Activated CD8-positive, alpha-beta memory T cell treated with anti-CD3 and anti-CD28 coated beads for 48 hours (primary cell): ENCODE results near the gene EMD.
"Not testable (repeated sequence)": the region's sequence is repeated elsewhere in the genome, so short reads cannot be mapped to it uniquely, and the experiment has no call there.

ENCODE experiments used
- DNase-seq, 3 experiments: peaks; one replicate each; pipeline ENCODE4 v3.0.0-alpha.2; 2020; ENCODE audit warnings: low read depth in 2 of 3, low spot score in 2 of 3

EMD gene

DNA sequence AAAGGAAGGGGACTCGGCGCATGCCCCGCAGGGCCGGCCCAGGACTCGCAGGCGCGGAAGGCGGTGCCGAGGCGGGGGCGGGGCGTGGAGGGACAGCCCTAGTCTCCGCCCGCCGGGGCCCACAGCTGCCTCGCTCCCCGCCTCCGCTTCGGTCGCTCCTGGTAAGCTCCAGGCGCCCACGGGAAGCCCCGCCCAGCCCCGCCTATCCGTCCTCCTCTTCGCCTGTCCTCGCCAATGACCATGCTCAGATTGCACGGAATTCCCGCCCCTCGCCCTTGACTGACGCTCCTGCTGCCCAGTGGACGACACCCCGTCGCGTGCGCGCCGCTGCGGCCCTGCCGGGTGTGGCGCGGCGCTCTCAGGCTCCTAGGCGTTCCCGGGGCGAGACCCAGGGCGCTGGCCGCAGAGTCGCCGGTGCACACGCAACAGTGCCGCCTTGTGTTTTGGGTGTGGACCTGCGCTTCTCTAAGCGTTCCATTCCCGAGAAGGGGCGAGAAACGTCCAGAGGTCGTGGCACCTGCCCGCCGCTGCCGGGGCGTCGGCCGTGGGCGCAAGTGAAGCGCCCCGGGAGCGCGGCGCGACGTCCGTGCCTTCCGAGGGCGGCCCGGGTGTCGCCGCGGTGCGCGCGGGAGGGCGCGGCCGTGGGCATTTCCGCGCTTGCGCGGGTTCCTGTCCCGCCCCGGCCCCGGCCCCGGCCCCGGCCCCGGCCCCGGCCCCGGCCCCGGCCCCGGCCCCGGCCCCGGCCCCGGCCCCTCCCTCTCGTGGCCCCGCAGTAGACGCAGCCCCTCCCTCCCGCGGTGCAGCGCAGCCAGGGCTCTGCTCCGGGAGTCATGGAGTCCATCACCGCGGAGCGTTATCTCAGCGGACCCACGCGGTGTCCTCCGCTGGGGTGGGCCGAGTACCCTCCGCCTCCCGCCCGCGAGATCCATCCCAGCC is 11.0 kb downstream of the EMD start:
- not testable (repeated sequence) for DNase-seq

DNA sequence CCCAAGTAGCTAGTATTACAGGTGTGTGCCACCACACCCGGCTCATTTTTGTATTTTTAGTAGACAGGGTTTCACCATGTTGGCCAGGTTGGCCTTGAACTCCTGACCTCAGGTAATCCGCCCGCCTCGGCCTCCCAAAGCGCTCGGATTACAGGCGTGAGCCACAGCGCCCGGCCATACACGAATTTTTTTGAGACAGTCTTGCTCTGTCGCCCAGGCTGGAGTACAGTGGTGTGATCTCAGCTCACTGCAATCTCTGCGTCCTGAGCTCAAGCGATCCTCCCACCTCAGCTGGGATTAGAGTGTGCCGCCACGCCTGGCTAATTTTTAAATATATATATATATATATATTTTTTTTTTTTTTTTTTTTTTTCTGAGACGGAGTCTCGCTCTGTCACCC is 17.3 kb downstream of the EMD start:
- not testable (repeated sequence) for DNase-seq

DNA sequence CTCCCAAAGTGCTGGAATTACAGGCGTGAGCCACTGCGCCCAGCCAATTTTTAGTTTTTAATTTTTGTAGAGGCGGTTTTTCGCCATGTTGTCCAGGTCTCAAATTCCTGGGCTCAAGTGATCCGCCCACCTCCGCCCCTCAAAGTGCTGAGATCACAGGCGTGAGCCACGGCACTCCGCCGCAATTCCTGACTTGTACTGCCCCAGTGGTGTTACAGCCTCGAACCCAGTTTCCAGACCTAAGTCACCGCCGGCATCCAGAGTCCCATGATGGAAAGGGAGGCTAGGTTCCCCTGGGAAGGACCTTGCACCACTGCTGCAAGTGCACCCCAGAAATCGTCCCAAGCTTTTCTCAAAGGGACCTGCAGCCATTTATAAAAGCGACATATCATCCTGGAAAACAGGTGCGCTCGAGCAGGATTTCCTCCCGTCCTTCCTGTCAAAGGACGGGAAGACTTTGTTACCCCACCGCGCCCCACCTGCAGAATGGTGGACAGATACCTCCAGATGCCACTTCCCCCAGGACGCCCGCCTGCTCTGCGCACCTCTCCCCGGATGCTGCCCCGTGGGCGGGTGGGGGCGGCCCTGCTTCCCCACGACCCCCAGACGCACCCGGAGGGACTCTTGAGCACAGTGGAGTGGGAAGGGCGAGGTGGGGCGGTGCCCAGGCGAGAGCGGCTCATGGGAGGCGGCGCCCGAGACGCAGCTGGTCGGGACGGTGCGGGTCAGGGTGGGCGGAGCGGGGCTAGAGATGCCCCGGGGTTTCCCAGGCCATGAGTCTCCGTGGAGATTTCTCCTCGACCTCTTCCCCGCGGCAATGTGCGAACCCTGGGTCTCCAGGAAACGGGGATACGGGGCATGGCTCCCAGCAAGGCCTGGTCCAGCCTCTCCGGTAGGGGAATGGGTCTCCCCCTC is 18.1 kb downstream of the EMD start:
- DNase-seq = no peak

DNA sequence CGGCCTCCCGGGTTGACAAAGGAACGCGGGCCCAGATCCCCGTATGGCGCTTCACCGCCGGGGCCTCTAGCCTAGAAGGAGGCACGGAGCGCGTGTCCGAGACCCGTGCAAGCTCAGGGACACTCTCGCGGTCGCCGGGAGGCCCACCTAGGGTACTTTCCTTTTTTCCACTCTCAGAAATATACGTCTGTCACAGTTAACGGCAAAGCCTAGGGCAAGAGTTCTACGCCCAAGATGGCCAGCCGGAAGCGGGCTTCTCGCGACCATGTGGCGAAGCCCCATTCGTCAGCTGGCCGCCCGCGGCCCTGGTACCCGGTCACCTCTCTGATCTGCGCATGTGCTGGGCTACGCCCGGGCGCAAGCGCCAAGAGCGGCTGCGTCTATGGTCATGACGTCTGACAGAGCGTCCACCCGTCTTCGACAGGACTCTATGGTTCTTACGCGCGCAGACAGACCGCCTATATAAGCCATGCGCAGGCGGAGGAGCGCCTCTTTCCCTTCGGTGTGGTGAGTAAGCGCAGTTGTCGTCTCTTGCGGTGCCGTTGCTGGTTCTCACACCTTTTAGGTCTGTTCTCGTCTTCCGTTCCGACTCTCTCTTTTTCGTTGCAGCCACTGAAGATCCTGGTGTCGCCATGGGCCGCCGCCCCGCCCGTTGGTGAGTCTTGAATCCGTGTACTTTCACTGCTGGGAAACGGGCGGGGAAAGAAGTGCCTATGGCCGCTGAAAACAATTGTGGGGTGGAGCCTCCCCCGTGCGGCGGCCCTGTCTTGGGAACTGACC is 19.0 kb downstream of the EMD start, which contains the start of gene RPL10:
Gene RPL10 (plus strand): TSS at position 490 of the 780 bp plus-strand sequence. CDS start 143 bp downstream, at position 633.
- peak in 2 of 3 experiments; percentile 61 to 76 for DNase-seq

DNA sequence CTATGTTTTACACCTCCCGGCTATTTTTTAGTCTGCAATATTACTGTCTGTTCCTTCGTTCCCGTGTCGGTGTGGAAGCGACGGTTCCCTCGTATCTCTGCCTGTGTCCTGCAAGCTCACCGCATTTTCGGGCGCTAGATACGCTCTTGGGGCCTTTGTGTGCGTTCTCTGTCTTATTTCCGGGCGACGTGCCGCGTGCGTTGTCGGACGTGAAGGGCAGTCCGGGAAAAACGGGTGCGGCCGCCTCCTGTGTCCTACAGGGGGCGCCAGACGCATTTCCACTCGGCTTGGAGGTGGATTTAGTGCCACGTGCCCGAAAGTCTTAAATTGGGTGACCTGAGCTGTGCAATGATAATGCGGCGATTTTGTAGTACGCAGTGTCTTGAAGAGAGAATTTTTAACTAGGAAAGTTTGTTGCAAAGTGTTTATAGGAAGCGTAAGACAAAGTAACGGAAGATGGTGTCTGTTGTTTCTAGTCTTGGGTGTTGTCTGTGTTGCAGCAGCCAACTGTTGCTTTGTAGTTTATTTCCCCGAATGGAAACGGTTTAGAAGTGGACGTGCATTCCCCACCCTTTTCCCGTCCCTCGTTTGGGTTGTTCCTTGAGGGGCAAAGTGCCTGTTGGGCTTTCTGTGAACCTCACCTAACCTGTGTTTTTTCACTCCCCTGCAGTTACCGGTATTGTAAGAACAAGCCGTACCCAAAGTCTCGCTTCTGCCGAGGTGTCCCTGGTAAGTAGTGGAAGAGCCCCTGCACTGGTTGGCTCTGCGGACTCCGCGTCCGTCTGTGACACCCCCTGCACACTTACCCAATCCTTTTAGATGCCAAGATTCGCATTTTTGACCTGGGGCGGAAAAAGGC is 19.8 kb downstream of the EMD start:
- peak in 1 of 3 experiments; percentile 56 for DNase-seq

DNA sequence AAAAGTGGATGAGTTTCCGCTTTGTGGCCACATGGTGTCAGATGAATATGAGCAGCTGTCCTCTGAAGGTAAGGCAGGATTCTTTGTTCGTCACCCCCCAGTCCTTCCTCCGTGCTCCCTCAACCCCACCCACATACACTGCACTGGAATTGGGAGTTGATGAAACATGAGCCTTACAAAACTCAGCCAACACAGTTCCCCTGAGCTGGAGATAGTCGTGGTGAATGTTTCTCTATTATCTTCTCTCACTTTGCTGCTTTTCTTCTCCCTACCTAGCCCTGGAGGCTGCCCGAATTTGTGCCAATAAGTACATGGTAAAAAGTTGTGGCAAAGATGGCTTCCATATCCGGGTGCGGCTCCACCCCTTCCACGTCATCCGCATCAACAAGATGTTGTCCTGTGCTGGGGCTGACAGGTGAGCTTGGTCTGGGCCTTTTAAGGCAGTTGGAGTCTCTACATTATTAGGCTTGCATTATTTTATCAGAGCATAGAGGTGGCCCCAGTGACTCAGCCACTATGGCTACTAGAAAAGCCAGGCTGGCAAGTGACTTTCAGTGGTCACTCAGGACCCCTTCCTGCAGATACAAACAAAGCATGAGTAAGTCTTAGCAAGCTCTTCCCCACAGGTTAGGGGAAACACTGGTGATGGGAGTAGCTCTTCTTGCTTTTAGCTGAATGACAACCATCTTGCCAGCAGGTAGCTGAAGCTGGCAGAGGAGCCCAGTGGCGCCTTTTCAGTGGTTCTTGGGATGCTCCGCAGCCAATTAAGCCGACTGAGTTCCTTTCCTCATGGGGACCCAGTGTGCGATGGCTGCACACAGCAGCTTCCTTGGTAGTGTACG is 20.7 kb downstream of the EMD start:
- no peak for DNase-seq

DNA sequence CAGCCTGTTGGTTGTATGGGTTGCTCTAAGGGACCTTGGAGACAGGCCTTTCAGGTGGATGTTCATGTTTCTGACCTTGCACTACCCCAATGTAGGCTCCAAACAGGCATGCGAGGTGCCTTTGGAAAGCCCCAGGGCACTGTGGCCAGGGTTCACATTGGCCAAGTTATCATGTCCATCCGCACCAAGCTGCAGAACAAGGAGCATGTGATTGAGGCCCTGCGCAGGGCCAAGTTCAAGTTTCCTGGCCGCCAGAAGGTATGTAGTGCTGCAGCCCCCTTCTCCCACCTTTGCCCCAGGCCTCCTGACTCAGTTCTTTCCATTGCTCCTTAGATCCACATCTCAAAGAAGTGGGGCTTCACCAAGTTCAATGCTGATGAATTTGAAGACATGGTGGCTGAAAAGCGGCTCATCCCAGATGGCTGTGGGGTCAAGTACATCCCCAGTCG is 21.3 kb downstream of the EMD start:
- not testable (repeated sequence) for DNase-seq

DNA sequence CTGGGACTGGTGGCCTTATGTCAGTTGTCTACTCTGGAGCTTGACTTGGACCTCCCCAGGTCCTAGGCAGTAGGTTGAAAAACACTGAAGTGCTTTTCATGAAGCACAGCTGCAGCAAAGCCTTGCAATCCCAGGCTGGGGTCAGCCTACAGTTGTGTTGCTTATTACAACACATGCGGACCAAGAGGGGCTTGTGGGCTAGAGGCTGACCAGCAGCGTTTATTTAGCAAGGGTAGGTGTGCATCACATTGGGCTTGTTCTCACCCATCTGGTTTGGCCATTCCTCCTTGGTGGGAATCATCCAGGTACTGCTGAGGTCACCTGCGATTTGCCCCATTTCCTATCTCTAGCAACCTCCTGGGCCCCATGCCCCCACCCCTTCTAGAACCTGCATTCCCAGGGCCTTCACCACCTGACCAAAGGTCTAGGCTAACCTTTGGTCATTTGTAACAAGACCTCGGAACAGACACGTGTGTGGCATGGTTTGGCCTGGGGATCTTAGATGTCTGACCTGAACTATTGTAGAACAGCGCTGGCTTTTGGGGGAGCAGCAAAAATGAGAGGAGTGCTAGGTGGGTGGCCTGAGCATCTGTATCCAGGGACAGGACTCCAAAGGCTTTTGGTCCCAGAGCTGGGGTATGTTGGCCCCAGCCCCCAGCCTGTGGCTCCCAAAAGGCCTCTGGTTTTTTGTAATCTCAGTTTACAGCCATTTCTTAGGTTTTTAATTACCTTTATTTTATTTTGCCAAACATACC is 22.1 kb downstream of the EMD start:
- peak in 1 of 3 experiments; percentile 22 for DNase-seq

DNA sequence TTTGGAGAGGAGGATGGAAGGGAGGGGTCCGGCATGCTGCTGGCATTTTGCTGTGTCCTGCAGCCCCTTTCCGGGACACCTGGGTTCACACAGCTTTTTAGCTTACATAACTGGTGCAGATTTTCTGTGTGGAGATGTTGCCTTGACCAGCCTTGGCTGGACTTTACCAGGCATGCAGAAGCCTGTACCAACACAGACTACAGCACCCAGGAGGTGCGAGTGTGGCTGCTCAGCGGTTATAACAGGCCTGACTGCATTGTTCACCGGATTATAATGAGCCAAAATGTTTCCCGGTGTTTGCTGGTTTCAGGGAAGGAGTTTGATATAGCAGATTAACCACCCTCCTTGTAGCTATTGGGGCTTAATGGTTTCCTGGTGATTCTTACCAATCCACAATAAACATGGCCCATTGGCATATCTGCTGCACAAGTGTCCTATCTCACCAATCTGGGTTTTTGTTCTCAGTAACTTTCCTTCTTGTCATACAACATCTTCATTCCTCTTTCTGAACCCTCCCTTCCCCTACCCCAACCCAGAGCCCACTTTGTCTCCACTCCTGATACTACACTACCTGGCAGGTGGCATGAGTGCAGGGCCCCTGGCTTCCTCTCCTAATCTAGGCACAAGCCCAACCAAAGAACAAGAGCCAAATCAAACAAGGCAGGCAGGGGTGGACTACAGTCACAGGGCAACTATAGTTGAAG is 23.0 kb downstream of the EMD start:
- DNase-seq = no peak

DNA sequence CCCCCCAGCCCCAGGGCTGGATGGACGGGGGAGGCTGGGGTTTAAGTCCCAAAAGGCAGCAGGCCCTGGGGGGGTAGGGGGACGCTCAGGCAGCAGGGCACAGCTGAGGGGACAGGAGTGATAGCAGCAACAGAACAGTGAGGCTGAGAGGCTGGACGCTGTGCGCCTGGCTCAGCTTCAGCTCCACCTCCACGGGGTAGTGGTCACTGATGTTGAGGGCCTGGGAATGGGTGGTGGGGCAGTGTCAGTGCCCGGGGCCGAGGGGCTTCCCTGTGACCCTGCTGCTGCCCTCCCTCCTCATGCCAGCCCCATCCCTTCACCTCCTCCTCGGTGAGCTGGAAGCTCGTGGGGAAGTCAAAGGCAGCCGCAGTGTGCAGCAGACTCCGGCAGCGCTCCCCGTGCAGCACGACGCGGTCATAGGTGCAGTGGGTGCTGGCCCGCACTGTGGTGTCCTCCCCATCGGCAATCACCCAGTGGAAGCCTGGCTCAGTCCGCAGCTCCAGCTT is 23.6 kb downstream of the EMD start:
- DNase-seq = no peak

DNA sequence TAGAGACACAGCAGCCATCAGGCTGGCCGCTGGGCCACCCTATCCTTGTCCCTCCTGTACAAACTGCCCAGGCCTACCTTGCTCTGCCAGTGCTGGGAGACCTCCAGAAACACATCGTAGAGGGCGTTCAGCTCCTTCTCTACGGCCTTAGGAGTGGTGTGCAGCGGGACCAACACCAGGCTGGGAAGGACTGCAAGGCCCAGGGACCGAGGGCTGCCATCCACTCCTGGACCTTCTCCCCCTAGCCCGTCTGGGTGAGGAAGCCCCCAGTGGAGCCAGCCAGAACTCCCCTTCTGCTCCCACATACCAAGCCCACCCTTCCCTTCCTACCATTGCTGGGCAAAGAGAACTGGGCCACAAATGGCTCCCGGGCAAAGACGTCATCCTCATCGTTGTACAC is 24.1 kb downstream of the EMD start:
- DNase-seq = no peak

DNA sequence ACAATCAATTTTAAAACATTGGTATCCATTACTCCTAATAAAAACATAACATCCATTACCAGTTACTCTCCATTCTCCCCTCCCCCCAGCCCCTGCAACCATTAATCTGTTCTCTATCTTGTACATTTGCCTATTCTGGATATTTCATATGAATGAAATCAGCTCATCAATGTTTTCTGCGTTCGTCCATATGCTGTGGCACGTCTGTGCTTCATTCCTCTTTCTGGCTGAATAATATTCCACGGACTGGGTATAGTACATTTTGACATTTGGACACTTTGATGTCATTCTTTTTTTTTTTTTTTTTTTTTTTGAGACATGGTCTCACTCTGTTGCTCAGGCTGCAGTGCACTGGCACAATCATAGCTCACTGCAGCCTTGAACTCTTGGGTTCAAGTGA is 24.8 kb downstream of the EMD start:
- DNase-seq = no peak

DNA sequence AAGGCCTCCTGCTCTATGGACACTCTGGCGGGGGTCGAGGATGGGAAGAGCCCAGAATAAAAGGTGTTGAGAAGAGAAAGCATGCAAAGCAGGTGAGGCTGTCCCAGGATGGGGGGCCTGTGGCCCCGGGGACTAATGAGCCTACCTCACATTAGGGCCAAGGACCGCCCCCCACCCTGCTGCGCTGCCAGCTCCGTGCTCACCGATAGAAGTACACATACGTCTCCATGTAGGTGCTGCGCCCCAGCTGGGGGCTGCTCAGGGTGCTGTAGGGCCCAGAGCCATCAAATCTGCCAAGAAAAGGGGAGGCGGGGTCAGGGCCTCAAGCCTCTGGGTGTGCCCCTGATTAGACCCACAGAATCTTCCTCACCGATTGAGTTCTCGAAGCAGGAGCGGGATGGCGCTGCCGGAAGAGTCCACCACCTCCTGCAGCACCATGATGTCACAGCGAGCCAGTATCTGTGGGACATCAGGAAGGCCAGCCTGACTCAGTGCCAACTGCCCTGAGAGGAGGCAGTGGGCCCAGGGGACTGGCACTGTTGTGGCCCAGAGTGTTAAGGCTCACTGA is 25.6 kb downstream of the EMD start:
- DNase-seq = no peak

DNA sequence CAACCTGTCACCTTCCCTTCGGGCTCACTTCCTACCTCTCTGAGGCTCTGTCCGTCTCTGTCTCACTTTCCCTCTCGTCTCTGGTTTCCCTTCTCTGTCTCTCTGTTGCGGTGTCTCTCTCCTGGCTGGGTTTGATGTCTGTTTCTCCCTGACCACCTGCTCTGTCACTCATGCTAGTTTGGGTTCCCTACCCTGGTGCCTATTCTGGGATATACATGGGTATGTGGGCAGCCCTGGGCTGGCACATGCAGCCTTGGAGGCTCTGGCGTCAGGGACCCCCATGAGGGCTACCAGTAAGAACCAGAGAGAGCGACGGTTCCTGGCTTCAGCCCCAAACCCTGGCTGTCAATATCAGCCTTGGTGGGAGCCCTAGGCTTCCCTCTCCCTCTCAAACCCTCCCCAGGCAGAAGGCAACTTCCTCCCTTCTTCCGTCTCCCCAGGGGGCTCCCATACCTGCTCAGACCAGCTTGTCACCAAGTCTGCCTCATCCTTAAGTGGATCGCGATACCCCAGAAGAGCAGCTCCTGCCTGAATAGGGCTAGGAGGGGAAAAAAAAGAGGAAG is 29.6 kb downstream of the EMD start:
- no peak for DNase-seq

DNA sequence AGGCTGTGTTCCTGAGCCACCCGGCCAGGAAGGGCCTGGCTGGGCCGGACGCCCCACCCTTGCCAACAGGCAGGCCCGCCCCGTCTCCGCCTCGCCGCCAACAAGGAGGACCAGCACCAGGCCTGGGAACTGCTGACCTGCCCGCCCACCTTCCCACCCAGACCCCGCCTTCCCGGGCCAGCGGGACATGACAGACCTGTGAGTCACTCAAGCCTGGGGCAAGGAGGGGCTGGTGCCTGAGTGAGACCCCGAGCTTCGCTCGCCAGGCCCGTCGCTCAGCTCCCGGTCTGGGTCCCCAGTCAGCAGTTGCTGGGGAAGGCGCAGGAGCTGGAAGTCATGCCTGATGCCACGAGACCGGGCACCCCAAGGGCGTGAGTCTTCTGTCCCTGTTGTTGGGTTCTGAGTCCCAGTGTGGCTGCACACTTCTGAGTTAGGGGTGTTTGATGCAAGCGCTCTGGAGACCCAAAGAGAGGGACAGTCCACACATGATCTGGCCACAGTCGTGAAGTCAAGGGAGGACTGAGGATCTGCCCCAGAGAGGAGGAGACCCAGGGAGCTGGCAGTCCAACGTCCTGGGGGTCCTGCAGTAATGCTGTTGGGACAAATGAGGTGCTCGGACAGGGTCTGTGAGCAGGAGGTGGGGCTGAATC is 30.3 kb downstream of the EMD start, which contains the start of gene DNASE1L1:
Gene DNASE1L1 (minus strand): TSS at position 33 of the 650 bp plus-strand sequence. CDS start 3,686 bp downstream, outside the sequence.
- DNase-seq = no peak

DNA sequence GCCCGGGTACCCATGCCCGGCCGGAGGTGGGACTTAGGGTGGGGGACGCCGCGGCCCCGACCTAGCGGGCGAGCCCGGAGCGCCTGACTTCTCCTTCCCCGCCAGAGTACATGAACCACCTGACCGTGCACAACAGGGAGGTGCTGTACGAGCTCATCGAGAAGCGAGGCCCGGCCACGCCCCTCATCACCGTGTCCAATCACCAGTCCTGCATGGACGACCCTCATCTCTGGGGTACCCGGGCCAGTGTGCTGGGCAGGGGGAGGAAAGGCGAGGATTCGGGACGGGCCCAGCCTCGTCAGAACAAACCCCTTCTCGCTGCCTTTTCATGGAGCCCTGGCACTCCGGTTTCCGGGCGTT is 32.9 kb downstream of the EMD start:
- no peak for DNase-seq
